HepG2 (cell line): ENCODE data around the gene CEP164. TPM values are rescaled to one million over a fixed set of nuclear protein-coding genes. Genes with fewer than 3 reads are reported as not detected.

Experiments
- CHD2 ChIP-seq: IDR thresholded peaks from 2 replicates; pipeline ENCODE4 v1.6.1; 2011; ENCODE audit warnings: low read depth, low read length, improper control_type of control experiment
- CHD4 ChIP-seq: fragments of 200-600 bp; sonication (generic); IDR thresholded peaks from 2 replicates; pipeline ENCODE4 v1.7.0; 2017; ENCODE audit warnings: mild to moderate bottlenecking, low read length, borderline replicate concordance
- DPF2 ChIP-seq: sonication (generic); formaldehyde crosslinking; IDR thresholded peaks from 2 replicates; pipeline ENCODE4 v1.4.0; 2020; ENCODE audit warnings: mild to moderate bottlenecking, low read depth, missing genetic modification reagents, borderline replicate concordance
- GLI4 ChIP-seq: sonication (generic); formaldehyde crosslinking; IDR thresholded peaks from 2 replicates; pipeline ENCODE4 v1.5.1; 2020; ENCODE audit warnings: missing genetic modification reagents, mild to moderate bottlenecking, moderate library complexity, borderline replicate concordance
- GTF3A ChIP-seq: sonication (generic); formaldehyde crosslinking; conservative IDR thresholded peaks from 2 replicates; pipeline ENCODE4 v1.4.0; 2020; ENCODE audit warnings: mild to moderate bottlenecking, missing genetic modification reagents
- HNRNPL ChIP-seq: fragments of 200-400 bp; formaldehyde crosslinking; IDR thresholded peaks from 2 replicates; pipeline ENCODE4 v1.6.1; 2017; ENCODE audit warnings: mild to moderate bottlenecking, low read depth, low read length
- ISL2 ChIP-seq: sonication (generic); formaldehyde crosslinking; IDR thresholded peaks from 2 replicates; pipeline ENCODE4 v1.5.0; 2020; ENCODE audit warnings: missing genetic modification reagents
- MAFK ChIP-seq, 2 experiments: IDR thresholded peaks in 1 of 2; conservative IDR thresholded peaks in 1 of 2; 2 replicates each; pipeline ENCODE4 v1.6.1; 2011; ENCODE audit warnings: improper control_type of control experiment in 2 of 2, low read length in 2 of 2
- NFE2 ChIP-seq: sonication (generic); formaldehyde crosslinking; IDR thresholded peaks from 2 replicates; pipeline ENCODE4 v1.4.0; 2020; ENCODE audit warnings: missing genetic modification reagents
- PHF5A ChIP-seq: IDR thresholded peaks from one replicate; pipeline ENCODE4 v1.6.1; 2018; ENCODE audit warnings: low read depth, missing genetic modification reagents; ENCODE audit not compliant: unreplicated experiment
- SIN3B ChIP-seq: fragments of 150-350 bp; IDR thresholded peaks from 2 replicates; pipeline ENCODE4 v1.6.1; 2014; ENCODE audit warnings: low read length
- SMARCC2 ChIP-seq: fragments of 450-650 bp; IDR thresholded peaks from 2 replicates; pipeline ENCODE4 v1.6.1; 2017; ENCODE audit warnings: antibody characterized with exemption, mild to moderate bottlenecking
- SNAI1 ChIP-seq: sonication (generic); formaldehyde crosslinking; IDR thresholded peaks from 2 replicates; pipeline ENCODE4 v1.5.0; 2020; ENCODE audit warnings: mild to moderate bottlenecking, missing genetic modification reagents, borderline replicate concordance
- SYNCRIP ChIP-seq: fragments of 200-400 bp; formaldehyde crosslinking; IDR thresholded peaks from 2 replicates; pipeline ENCODE4 v1.6.1; 2018; ENCODE audit warnings: mild to moderate bottlenecking, low read depth, low read length; ENCODE audit not compliant: insufficient read depth
- ZFP41 ChIP-seq: sonication (generic); formaldehyde crosslinking; IDR thresholded peaks from 2 replicates; pipeline ENCODE4 v1.4.0; 2020; ENCODE audit warnings: mild to moderate bottlenecking, missing genetic modification reagents, borderline replicate concordance
- ZNF12 ChIP-seq: sonication (generic); formaldehyde crosslinking; IDR thresholded peaks from 2 replicates; pipeline ENCODE4 v1.5.0; 2020; ENCODE audit warnings: missing genetic modification reagents
- ZNF3 ChIP-seq: IDR thresholded peaks from 2 replicates; pipeline ENCODE4 v1.7.0; 2017; ENCODE audit warnings: inconsistent platforms
- ZNF562 ChIP-seq: sonication (generic); formaldehyde crosslinking; IDR thresholded peaks from 2 replicates; pipeline ENCODE4 v1.8.0; 2022; ENCODE audit warnings: missing genetic modification reagents, borderline replicate concordance
- ZNF614 ChIP-seq: IDR thresholded peaks from 2 replicates; pipeline ENCODE4 v1.6.1; 2018; ENCODE audit warnings: missing biosample characterization, missing genetic modification reagents, inconsistent platforms, borderline replicate concordance
- ZSCAN29 ChIP-seq: sonication (generic); formaldehyde crosslinking; conservative IDR thresholded peaks from 2 replicates; pipeline ENCODE4 v1.4.0; 2020; ENCODE audit warnings: mild to moderate bottlenecking, missing genetic modification reagents
- ZSCAN30 ChIP-seq: sonication (generic); formaldehyde crosslinking; IDR thresholded peaks from 2 replicates; pipeline ENCODE4 v1.5.0; 2020; ENCODE audit warnings: mild to moderate bottlenecking, missing genetic modification reagents
- polyA plus RNA-seq, 8 experiments: library from polyadenylated mRNA; depleted of rRNA in 3 of 8; stranded (reverse) in 7 of 8; unstranded in 1 of 8; fragments of >200 nt; fragmentation: Illumina TruSeq in 4 of 8; extraction: Trizol in 4 of 8; gene quantifications; 2 replicates each; pipeline versions ENCODE4 v1.2.1 to v1.2.3, GENCODE V29; 2011 to 2016; ENCODE audit warnings: low read depth in 4 of 8, missing spikeins in 1 of 8, mixed read lengths in 1 of 8; ENCODE audit not compliant: insufficient read depth in 1 of 8
- total RNA-seq, 5 experiments: library from RNA; depleted of rRNA; stranded (reverse); fragments of >200 nt; fragmentation: Illumina TruSeq; extraction: Trizol; gene quantifications; 2 replicates each; pipeline ENCODE4 v1.2.3, GENCODE V29; 2016; ENCODE audit warnings: low read depth in 1 of 5
- TF ChIP-seq, protein P1 (sequence below): sonication (generic); formaldehyde crosslinking; IDR thresholded peaks from 2 replicates; pipeline ENCODE4 v1.4.0; 2020; ENCODE audit warnings: missing genetic modification reagents
- TF ChIP-seq, protein P2 (sequence below): sonication (generic); formaldehyde crosslinking; IDR thresholded peaks from 2 replicates; pipeline ENCODE4 v1.5.0; 2020; ENCODE audit warnings: missing genetic modification reagents
- TF ChIP-seq, protein P3 (sequence below): sonication (generic); formaldehyde crosslinking; IDR thresholded peaks from 2 replicates; pipeline ENCODE4 v1.8.1; 2022; ENCODE audit warnings: low read depth, mild to moderate bottlenecking, missing genetic modification reagents
- TF ChIP-seq, protein P4 (sequence below): IDR thresholded peaks from 2 replicates; pipeline ENCODE4 v1.6.1; 2016; ENCODE audit warnings: control low read depth

CEP164 gene
- total and polyA plus RNA-seq, 2 of the 13 experiments (the other 11 are each of a cell fraction or from before 2014, with no cell fraction given) = 11.4 to 15.2 TPM

DNA sequence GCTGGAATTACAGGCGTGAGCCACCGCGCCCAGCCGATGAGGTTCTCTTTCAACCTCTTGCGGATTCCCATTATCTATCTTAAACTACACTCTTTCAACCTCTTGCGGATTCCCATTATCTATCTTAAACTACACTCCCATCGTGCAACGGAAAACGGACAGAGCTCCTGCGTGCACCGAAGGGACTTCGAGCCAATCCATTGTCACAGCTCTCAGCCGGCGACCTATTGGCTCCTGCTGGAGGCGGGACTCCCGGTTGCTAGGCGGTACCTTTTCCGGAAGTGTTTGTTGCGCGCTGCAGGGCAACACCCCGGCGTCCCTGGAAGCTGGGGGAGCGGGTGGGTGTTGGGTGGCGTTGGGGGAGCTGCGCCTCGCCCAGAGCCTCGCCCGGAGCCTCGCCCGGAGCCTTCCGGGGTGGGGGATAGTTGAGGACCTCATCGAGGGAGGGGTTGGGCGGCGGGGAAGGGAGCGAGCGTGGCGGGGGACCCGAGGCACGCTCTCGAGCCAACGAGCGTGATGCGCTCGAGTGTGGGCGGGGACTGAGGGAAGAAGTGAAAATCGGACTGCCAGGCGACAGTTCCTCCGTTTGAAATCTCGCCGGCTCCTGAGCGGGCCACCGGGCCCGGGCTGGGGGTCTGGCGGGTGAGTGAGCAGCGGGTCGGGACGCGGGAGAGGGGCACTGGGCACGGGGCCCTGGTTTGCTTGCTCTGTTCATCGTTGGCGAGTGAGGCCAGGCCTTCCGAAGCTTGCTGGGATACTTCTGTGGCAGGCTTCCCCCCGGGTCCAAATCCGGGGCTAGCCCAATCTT, at the start of gene CEP164 (continued):
- TF ChIP-seq PHF5A (CRISPR knock-in tag) (peak; percentile 26), ISL2 (CRISPR knock-in tag) (no peak), ZFP41 (no peak), NFE2 (CRISPR knock-in tag) (no peak), SYNCRIP (no peak), ZNF614 (CRISPR knock-in tag) (no peak), ZSCAN29 (no peak), SNAI1 (CRISPR knock-in tag) (no peak), ZNF12 (CRISPR knock-in tag) (no peak), MAFK (conservative IDR thresholded peaks at IDR 0.05 in 1 of 2, IDR thresholded peaks at IDR 0.05 in 1 of 2; ENCODE audit: low read length in 2 of 2) (no peak), GLI4 (CRISPR knock-in tag) (no peak), ZSCAN30 (CRISPR knock-in tag) (no peak), GTF3A (no peak), ZNF562 (CRISPR knock-in tag) (no peak), HNRNPL (no peak), CHD2 (no peak), CHD4 (peak; percentile 67), SMARCC2 (no peak), ZNF3 (CRISPR knock-in tag) (no peak), DPF2 (CRISPR knock-in tag) (no peak), SIN3B (no peak)
- TF ChIP-seq, protein P1, sequence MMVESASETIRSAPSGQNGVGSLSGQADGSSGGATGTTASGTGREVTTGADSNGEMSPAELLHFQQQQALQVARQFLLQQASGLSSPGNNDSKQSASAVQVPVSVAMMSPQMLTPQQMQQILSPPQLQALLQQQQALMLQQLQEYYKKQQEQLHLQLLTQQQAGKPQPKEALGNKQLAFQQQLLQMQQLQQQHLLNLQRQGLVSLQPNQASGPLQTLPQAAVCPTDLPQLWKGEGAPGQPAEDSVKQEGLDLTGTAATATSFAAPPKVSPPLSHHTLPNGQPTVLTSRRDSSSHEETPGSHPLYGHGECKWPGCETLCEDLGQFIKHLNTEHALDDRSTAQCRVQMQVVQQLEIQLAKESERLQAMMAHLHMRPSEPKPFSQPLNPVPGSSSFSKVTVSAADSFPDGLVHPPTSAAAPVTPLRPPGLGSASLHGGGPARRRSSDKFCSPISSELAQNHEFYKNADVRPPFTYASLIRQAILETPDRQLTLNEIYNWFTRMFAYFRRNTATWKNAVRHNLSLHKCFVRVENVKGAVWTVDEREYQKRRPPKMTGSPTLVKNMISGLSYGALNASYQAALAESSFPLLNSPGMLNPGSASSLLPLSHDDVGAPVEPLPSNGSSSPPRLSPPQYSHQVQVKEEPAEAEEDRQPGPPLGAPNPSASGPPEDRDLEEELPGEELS (CRISPR knock-in tag) = no peak; the same call in 1 of the 2 replicates
- TF ChIP-seq, protein P2, sequence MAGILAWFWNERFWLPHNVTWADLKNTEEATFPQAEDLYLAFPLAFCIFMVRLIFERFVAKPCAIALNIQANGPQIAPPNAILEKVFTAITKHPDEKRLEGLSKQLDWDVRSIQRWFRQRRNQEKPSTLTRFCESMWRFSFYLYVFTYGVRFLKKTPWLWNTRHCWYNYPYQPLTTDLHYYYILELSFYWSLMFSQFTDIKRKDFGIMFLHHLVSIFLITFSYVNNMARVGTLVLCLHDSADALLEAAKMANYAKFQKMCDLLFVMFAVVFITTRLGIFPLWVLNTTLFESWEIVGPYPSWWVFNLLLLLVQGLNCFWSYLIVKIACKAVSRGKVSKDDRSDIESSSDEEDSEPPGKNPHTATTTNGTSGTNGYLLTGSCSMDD (CRISPR knock-in tag) = no peak
- TF ChIP-seq, protein P3, sequence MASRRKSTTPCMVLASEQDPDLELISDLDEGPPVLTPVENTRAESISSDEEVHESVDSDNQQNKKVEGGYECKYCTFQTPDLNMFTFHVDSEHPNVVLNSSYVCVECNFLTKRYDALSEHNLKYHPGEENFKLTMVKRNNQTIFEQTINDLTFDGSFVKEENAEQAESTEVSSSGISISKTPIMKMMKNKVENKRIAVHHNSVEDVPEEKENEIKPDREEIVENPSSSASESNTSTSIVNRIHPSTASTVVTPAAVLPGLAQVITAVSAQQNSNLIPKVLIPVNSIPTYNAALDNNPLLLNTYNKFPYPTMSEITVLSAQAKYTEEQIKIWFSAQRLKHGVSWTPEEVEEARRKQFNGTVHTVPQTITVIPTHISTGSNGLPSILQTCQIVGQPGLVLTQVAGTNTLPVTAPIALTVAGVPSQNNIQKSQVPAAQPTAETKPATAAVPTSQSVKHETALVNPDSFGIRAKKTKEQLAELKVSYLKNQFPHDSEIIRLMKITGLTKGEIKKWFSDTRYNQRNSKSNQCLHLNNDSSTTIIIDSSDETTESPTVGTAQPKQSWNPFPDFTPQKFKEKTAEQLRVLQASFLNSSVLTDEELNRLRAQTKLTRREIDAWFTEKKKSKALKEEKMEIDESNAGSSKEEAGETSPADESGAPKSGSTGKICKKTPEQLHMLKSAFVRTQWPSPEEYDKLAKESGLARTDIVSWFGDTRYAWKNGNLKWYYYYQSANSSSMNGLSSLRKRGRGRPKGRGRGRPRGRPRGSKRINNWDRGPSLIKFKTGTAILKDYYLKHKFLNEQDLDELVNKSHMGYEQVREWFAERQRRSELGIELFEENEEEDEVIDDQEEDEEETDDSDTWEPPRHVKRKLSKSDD (CRISPR knock-in tag) = no peak
- TF ChIP-seq, protein P4, sequence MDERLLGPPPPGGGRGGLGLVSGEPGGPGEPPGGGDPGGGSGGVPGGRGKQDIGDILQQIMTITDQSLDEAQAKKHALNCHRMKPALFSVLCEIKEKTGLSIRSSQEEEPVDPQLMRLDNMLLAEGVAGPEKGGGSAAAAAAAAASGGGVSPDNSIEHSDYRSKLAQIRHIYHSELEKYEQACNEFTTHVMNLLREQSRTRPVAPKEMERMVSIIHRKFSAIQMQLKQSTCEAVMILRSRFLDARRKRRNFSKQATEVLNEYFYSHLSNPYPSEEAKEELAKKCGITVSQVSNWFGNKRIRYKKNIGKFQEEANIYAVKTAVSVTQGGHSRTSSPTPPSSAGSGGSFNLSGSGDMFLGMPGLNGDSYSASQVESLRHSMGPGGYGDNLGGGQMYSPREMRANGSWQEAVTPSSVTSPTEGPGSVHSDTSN (CRISPR knock-in tag) = no peak
